ENCODE data around the gene ASCL5.
"Not testable (repeated sequence)": the region's sequence is repeated elsewhere in the genome, so short reads cannot be mapped to it uniquely, and the experiment has no call there.

Gene ASCL5, protein sequence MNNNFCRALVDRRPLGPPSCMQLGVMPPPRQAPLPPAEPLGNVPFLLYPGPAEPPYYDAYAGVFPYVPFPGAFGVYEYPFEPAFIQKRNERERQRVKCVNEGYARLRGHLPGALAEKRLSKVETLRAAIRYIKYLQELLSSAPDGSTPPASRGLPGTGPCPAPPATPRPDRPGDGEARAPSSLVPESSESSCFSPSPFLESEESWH

GRCh38 chr1:201126832-201127754, at the start of gene ASCL5:
Gene ASCL5, minus strand, starts transcription at chr1:201127184. Its CDS starts 11,812 bp downstream, at chr1:201115372.
- DNase-seq (ENCODE audit: low spot score): peak; percentile 69

GRCh38 chr1:201175820-201176500, 49.0 kb upstream of the ASCL5 start:
- no peak for DNase-seq (ENCODE audit: low spot score)

DNA sequence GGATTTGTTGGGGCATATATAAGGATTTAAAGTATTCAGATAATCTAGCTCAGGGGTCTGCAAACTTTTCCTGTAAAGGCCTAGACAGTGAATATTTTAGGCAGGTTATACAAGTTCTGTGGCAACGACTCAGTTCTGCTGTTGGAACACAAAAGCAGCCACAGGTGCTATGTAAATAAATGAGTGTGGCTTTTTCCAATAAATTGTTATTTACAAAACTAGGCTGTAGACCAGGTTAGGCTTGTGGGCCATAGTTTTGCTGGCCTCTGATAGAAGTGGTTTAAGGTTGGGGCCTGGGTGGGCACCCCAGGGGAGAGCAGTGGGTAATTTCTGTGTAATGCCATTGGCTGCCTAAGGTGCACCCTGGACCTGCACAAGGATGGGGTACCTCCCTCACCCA, 46.8 kb upstream of the ASCL5 start:
- DNase-seq (ENCODE audit: low spot score): no peak

DNA sequence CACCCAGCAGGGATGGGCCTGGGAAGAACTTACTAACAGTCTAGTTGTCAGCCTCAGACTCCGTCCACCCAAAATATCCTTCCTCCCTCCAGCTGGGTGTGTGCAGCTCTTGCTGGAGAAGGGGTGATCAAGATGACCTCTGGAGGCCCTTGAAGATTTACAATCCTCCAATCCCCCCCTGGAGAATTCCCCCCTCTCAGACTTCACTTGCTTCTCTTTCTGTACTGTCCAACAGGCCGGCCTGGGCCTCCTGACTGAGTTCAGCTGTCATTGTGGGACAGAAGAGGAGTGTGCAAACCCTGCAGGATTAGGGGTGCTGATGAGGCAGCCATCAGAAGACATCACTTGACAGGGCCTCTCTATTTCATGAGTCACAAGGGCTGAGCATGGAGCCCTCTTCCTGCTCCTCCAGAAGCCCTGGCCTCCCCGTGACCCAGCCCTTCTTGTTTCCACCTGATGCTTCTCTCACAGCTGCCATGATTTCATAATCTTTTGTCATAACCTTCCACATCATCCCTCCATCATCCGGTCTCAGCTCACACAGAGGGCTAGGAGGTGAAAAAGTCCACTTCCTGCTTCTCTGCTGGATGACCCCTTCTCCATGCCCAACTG, 46.1 kb upstream of the ASCL5 start:
- no peak for DNase-seq (ENCODE audit: low spot score)

DNA sequence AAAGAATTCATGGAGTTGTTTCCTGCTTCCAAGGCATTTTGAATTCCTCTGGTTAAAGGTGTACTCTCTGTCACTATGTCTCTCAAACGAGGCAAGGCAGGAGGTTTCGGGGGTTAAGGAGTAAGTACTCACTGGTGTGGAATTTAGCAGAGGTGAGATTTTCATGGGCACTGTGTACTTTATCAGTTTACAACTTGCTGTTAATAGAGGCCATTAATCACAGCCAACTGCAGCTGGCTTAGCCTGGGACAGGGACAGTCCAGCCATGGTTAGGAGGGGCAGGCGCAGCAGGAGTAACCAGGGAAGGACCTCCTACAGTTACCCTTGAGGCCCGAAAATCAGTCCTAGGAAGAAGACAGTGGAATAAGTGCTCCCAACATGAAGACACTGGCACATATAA, 45.3 kb upstream of the ASCL5 start:
- DNase-seq (ENCODE audit: low spot score): no peak

GRCh38 chr1:201171063-201172036, 44.4 kb upstream of the ASCL5 start:
- DNase-seq (ENCODE audit: low spot score): peak; percentile 51

- DNase-seq (ENCODE audit: low spot score): peak; percentile 99
Measured at GRCh38 chr1:201170533-201171062, 43.6 kb upstream of the ASCL5 start.

DNA sequence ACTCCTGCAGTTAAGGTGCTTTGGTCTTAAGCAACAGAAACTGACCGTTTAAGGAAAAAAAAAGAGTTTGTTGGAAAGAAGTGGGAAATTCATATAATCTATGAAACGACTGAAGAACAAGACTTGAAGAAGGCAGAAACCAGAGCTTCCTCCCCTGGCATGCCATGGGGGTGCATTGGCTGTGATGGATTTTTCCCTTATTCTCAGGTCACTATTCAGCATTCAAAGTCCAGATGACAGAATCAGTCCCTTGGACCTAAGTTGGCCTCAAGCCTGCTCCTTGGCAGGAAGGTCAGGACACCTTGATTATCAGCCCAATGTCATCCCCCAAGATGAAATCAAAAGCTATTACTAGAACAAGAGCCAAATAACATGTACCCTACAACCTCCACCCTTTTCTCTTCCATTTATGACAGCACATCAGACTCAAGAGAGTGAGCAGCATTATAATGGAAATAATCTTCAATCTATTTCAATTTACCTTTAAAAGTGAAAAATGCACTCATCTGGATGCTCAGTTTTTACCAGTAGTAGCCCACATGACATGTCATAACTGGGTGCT, 43.1 kb upstream of the ASCL5 start:
- no peak for DNase-seq (ENCODE audit: low spot score)

- DNase-seq (ENCODE audit: low spot score): no peak
Measured at GRCh38 chr1:201169203-201169602, 42.2 kb upstream of the ASCL5 start.

DNA sequence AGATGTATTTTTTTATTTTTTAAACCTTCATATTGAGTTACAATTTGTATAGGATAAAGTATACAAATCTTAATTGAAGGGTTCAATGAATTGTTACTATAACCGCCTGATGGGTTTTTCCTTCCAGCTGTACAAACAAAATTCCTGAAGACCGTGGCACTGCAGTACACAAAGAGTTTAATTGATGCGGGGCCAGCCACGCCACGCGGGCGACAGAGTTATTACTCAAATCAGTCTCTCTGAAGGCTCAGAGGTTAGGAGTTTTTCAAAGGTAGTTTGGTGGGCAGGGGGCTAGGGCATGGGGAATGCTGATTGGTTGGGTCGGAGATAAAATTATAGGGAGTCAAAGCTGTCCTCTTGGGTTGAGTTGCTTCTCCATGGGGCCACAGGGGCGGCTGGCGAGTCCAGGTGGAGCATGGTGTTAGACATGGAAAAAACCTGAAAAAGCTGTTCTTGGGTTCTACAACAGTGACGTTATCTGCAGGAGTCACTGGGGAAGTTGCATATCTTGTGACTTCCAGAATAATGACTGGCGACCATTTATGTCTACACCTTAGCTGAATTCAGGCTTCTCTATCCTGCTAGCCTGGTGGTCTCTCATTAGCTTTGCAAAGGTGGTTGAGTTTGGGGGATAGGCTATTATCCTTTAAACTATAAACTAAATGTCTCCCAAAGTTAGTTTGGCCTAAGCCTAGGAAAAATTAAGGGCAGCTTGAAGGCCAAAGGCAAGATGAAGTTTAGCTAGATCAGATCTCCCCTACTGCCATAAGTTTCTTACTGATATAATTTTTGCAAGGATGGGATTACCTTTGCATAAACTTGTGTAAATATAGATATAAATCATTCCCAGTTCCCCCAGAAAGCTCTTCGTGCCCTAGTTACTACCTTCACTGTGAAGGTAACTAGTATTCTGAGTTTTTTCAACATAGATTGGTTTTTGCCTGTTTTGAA, 40.3 kb upstream of the ASCL5 start:
- no peak for DNase-seq (ENCODE audit: low spot score)

GRCh38 chr1:201164645-201165044, 37.7 kb upstream of the ASCL5 start:
- no peak for DNase-seq (ENCODE audit: low spot score)

GRCh38 chr1:201163707-201164106, 36.7 kb upstream of the ASCL5 start:
- DNase-seq (ENCODE audit: low spot score): no peak

- DNase-seq (ENCODE audit: low spot score): not testable (repeated sequence)
Measured at GRCh38 chr1:201163036-201163435, 36.1 kb upstream of the ASCL5 start.

DNA sequence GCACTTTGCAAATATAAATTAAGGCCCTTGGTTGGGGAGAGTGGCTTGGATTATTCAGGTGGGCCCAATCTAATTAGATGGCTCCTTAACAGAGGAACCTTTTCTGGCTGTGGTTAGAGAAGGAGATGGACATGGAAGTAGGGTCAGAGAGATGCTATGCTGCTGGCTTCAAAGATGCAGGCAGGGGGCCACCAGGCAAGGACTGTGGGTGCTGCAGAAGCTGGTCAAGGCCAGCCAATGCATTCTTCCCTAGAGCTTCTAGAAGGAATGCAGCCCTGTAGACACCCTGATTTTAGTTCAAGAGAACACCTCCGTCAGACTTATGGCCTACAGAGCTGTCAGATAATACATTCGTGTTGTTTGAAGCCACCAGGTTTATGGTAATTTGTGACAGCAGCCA, 31.0 kb upstream of the ASCL5 start:
- no peak for DNase-seq (ENCODE audit: low spot score)

DNA sequence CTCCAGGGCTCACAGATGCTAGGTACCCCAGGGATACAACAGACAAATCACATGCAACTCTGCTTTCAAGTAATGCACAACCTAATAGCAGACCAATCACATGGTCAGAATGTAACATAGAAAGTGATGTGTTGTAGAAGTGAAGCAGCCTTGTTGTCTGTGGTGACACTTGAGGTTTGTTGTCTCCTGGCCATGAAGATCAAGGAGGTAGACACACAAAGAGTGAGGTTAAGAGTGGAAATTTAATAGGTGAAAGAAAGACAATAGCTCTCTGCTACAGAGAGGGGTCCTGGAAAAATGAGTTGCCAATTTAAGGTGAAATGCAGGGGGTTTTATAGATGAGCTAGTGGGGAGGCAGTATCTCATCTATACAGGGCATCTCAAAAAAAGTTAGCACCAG, 29.8 kb upstream of the ASCL5 start:
- DNase-seq (ENCODE audit: low spot score): no peak

- DNase-seq (ENCODE audit: low spot score): no peak
Measured at GRCh38 chr1:201156346-201156745, 29.4 kb upstream of the ASCL5 start.

DNA sequence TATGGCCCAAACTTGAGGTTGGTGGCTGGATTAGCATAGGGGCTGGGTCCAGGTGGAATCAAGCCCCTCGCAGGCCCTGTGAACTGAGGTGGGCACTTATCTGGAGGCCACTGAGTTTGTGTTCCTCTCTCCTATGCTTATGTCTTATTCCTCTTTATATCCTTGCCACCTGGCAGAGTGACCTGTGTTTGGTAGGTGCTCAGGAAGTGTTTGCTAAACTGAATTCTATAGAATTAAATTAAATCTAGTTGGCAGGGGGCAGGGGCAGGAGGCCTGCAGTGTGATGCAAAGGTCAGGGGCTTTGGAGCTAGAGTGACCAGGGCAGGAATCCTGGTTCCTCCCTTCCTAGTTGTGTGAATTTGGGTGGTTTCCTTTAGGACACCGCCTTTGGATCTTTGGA, 28.4 kb upstream of the ASCL5 start:
- DNase-seq (ENCODE audit: low spot score): no peak

DNA sequence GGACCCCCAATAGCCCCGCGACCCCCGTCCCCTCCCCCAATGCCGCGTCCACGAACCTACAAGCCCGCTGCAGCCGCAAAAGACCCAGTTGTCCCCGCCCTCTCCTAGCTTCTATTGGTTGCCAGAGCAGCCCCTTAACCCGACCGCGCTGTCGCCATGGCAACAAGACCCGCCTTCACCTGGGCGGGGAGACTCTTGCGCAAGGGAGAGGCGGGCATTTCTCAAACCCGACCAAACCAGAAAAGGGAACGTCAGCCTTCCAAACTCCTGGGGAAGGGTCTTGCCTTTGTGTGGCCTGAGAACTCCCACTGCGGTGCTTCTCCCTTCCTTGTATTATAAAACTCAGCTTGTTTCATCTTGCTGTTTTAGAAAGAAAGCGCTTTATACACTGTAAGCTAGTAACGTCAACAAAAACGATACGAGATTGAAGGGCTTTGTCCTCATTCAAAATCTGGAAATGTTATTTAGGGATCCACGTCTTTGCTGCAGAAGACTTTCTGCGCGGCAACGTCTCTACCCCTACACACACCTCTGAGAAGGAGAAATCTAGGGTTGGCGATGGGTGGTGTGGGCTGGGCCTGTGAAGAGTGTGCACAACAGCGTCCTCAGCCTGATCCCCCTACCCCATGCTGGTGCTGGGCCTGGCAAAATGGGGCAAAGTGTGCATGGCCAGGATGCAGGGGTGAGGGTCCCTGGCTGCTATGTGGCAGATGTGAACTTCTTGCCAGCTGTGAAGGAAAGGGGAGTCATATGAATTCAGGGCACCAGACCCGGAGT, 27.6 kb upstream of the ASCL5 start, which contains the start of gene TMEM9:
TSS of gene TMEM9 (minus strand) at position 86 of the 777 bp plus-strand sequence. CDS start 551 bp downstream, outside the sequence.
- peak; percentile 97 for DNase-seq (ENCODE audit: low spot score)

Measured in hepatic stellate cell (primary cell).